Keratinocyte (primary cell): Measurements from ENCODE around the gene OPRL1. TPM values are rescaled to one million over a fixed set of nuclear protein-coding genes. Genes with fewer than 3 reads are reported as not detected.

Source experiments
- DNase-seq: peaks from one replicate; pipeline ENCODE4 v3.0.0-alpha.2; 2011; ENCODE audit warnings: low read depth, missing footprints, low spot score
- FAIRE-seq: peaks from 2 replicates; lab custom pipeline; 2011; peaks lifted over from hg19 to GRCh38; lab: Jason Lieb, UNC
- H2AFZ ChIP-seq: 2 replicates; pipeline ENCODE4 v1.6.0; 2012; ENCODE audit warnings: low read length, control low read depth, inconsistent platforms; ENCODE audit not compliant: control insufficient read depth
- H3K27ac ChIP-seq: 2 replicates; pipeline ENCODE4 v1.5.1; 2011; ENCODE audit warnings: low read length; ENCODE audit not compliant: control insufficient read depth, insufficient read depth
- H3K27me3 ChIP-seq: 3 replicates; pipeline ENCODE4 v1.6.0; 2011; ENCODE audit warnings: low read length; ENCODE audit not compliant: control insufficient read depth, insufficient read depth; ENCODE audit errors: extremely low read depth
- H3K36me3 ChIP-seq, 2 experiments: 2 replicates in 1 of 2; 3 replicates in 1 of 2; pipeline ENCODE4 v1.5.1; 2011; ENCODE audit warnings: low read length in 2 of 2, mild to moderate bottlenecking in 1 of 2; ENCODE audit not compliant: control insufficient read depth in 2 of 2, insufficient read depth in 2 of 2; ENCODE audit errors: extremely low read depth in 1 of 2
- H3K4me1 ChIP-seq: 3 replicates; pipeline ENCODE4 v1.5.1; 2011; ENCODE audit warnings: low read length; ENCODE audit not compliant: control insufficient read depth, insufficient read depth; ENCODE audit errors: extremely low read depth
- H3K4me2 ChIP-seq: 3 replicates; pipeline ENCODE4 v1.6.0; 2011; ENCODE audit warnings: low read depth, low read length; ENCODE audit not compliant: control insufficient read depth, insufficient read depth; ENCODE audit errors: extremely low read depth
- H3K4me3 ChIP-seq, 3 experiments: fragments of 200-600 bp in 1 of 3; sonication (generic) in 1 of 3; 2 replicates in 2 of 3; 3 replicates in 1 of 3; pipeline ENCODE4 v1.5.1; 2011 to 2016; ENCODE audit warnings: low read length in 3 of 3, mild to moderate bottlenecking in 3 of 3, control low read depth in 2 of 3, inconsistent platforms in 1 of 3, low read depth in 1 of 3, mixed read lengths in 1 of 3, mixed run types in 1 of 3, moderate library complexity in 1 of 3; ENCODE audit not compliant: control insufficient read depth in 2 of 3, insufficient read depth in 2 of 3; ENCODE audit errors: extremely low read depth in 1 of 3
- H3K79me2 ChIP-seq: 2 replicates; pipeline ENCODE4 v1.6.0; 2012; ENCODE audit warnings: low read length; ENCODE audit not compliant: control insufficient read depth, insufficient read depth
- H3K9ac ChIP-seq: 3 replicates; pipeline ENCODE4 v1.6.0; 2011; ENCODE audit warnings: low read length; ENCODE audit not compliant: control insufficient read depth, insufficient read depth; ENCODE audit errors: extremely low read depth
- H3K9me1 ChIP-seq: 3 replicates; pipeline ENCODE4 v1.6.0; 2011; ENCODE audit warnings: low read length; ENCODE audit not compliant: control insufficient read depth, insufficient read depth; ENCODE audit errors: extremely low read depth
- H3K9me3 ChIP-seq: 2 replicates; pipeline ENCODE4 v1.5.1; 2012; ENCODE audit warnings: low read depth, low read length; ENCODE audit not compliant: control insufficient read depth
- H4K20me1 ChIP-seq: 3 replicates; pipeline ENCODE4 v1.6.0; 2011; ENCODE audit warnings: low read length; ENCODE audit not compliant: control insufficient read depth, insufficient read depth; ENCODE audit errors: extremely low read depth
- CTCF ChIP-seq, 3 experiments: IDR thresholded peaks in 1 of 3; conservative IDR thresholded peaks in 1 of 3; optimal IDR thresholded peaks in 1 of 3; 2 replicates in 2 of 3; 3 replicates in 1 of 3; pipeline versions ENCODE3 to v1.5.1; 2011; ENCODE audit warnings: low read length in 3 of 3, mild to moderate bottlenecking in 3 of 3, moderate library complexity in 2 of 3, control low read depth in 1 of 3, inconsistent platforms in 1 of 3; ENCODE audit not compliant: insufficient read depth in 2 of 3; ENCODE audit errors: extremely low read depth in 1 of 3
- EZH2 ChIP-seq: IDR thresholded peaks from one replicate; pipeline ENCODE4 v1.6.1; 2012; ENCODE audit warnings: inconsistent platforms, mild to moderate bottlenecking, low read length, moderate library complexity
- dilution Hi-C: fragments of 300-500 bp; cut with MboI; formaldehyde crosslinking; loops from one replicate; pipeline ENCODE4 v1.7.0; 2020; ENCODE audit warnings: low sequenced_read_pairs; ENCODE audit not compliant: extremely low pct_ligation_motif_present
- polyA plus RNA-seq, 5 experiments: library from polyadenylated mRNA; depleted of rRNA in 3 of 5; stranded (reverse) in 3 of 5; stranded (forward) in 1 of 5; unstranded in 1 of 5; fragments of >200 nt; gene quantifications; 1 replicate in 1 of 5; 2 replicates in 3 of 5; 3 replicates in 1 of 5; pipeline versions ENCODE4 v1.2.1 to v1.2.3, GENCODE V29; 2011 to 2012; ENCODE audit warnings: missing spikeins in 2 of 5, low read depth in 1 of 5, low replicate concordance in 1 of 5

OPRL1 gene
- polyA plus RNA-seq, 1 donor (not counting 4 experiments of a cell fraction or from before 2014, with no cell fraction given), result 0.25 TPM

DNA sequence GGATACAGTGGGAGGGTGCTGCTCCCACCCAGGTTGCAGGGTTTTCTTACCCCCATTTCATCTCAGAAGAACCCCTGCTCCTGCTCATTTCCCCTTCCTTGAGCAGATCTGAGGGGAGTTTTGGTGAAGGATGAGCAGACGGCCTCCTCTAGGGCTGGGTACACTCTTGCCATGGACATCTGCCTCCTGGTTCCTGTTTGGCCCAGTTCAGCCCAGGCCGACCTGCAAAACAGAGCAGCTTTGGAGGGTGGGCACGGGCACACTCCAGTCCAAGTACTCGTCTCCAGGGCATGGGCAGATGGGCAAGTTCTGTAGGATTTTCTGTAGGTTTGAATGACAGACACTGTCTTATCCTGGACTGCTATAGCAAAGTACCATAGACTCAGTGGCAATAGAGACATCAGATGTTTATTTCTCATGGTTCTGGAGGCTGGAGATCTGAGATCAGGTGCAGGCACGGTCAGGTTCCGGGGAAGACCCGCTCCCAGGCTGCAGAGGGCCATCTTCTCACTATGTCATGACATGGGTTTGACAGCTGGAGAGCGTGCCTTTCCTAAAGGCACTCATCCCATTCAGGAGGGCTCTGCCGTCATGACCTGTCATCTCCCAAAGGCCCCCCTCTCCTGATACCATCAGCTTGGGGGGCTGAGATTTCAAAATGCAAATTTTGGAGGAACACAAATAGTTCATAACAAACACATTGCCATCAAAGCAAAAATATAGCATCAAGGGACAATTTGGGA is 21.2 kb downstream of the OPRL1 start:
- H3K36me3 ChIP-seq, result no peaks in the 10 kb centered on the region
- no peak overlapping the region for H3K4me2 ChIP-seq
- no peak for TF ChIP-seq CTCF (optimal IDR thresholded peaks at IDR 0.05 in 1 of 3, IDR thresholded peaks at IDR 0.05 in 1 of 3, conservative IDR thresholded peaks at IDR 0.05 in 1 of 3; ENCODE audit: extremely low read depth in 1 of 3, insufficient read depth in 2 of 3, low read length in 3 of 3)
- no peak for TF ChIP-seq EZH2
- no peak overlapping the region for H3K9ac ChIP-seq
- no peaks in the 10 kb centered on the region for H3K9me3 ChIP-seq
- no peak overlapping the region for H3K4me3 ChIP-seq
- H2AFZ ChIP-seq, result no peak overlapping the region
- dilution Hi-C loops, result no loop called here
- H4K20me1 ChIP-seq, result no peaks in the 10 kb centered on the region
- H3K27ac ChIP-seq, result no peak overlapping the region
- peaks cover 40% of the 10 kb centered on the region for H3K27me3 ChIP-seq
- DNase-seq, result no peak
- H3K79me2 ChIP-seq, result no peaks in the 10 kb centered on the region
- H3K4me1 ChIP-seq, result no peaks in the 10 kb centered on the region
- no peaks in the 10 kb centered on the region for H3K9me1 ChIP-seq
- no peak for FAIRE-seq

- Histone ChIP-seq H3K36me3 (no peaks in the 10 kb centered on the region), H3K4me3 (peak overlapping the region in 1 of 3 experiments; percentile 13), H4K20me1 (no peaks in the 10 kb centered on the region), H3K9ac (no peak overlapping the region), H3K27ac (no peak overlapping the region), H3K79me2 (no peaks in the 10 kb centered on the region), H3K9me3 (no peaks in the 10 kb centered on the region), H3K4me2 (peak overlapping the region; percentile 32), H3K27me3 (peaks cover 40% of the 10 kb centered on the region), H3K4me1 (no peaks in the 10 kb centered on the region), H2AFZ (no peak overlapping the region), H3K9me1 (no peaks in the 10 kb centered on the region)
- DNase-seq (no peak), FAIRE-seq (no peak)
- dilution Hi-C loops, result no loop called here
- TF ChIP-seq EZH2 (peak; percentile 4), CTCF (optimal IDR thresholded peaks at IDR 0.05 in 1 of 3, IDR thresholded peaks at IDR 0.05 in 1 of 3, conservative IDR thresholded peaks at IDR 0.05 in 1 of 3; ENCODE audit: extremely low read depth in 1 of 3, insufficient read depth in 2 of 3, low read length in 3 of 3) (peak in 2 of 3 experiments; percentile 68 to 84)
Observed at GRCh38 chr20:64101731-64102621, 22.1 kb downstream of the OPRL1 start.
